ENCODE results near the gene CCDC28B.

CCDC28B gene

GRCh38 chr1:32195531-32195930 lies 4.9 kb upstream of the CCDC28B start:
- no peak for DNase-seq

DNA sequence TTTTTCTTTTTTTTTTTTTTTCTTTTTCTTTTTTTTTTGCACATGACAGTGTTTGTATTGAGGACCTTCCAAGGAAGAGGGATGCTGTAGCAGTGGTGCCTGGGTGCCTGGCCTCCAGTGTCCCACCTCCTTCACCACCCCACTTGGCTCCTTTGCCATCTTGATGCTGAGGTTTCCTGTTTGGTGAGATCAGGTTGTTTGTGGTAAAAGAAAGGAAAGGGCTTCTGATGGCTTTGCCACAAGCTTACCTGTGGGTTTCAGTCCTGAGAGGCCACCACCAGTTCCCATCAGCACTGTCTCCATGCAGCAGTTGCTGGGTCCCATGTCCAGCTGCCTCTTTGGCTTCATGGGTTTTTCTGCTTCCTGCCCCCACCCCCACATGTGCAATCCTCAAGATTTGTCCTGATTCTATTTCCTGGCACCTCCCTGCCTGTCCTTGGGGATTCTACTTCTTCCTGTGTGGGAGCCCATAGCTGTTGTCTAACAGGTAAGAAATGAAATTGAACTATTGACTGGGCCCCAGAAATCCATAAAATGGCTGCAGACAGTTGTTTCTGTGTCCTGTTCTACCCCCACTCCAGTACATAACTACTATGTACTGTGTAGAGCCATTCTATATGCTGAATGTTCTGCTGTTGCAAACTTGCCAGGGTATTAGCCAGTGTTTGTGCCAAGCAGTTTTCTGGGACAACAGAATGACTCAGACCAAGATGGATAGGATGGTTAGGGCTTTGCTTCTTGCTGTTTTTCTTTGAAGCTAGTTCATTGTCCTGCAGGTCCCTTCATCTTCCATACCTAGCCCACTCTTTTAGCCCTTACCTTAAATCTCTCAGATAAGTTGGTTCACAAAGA lies 4.2 kb upstream of the CCDC28B start:
- DNase-seq, result no peak

DNA sequence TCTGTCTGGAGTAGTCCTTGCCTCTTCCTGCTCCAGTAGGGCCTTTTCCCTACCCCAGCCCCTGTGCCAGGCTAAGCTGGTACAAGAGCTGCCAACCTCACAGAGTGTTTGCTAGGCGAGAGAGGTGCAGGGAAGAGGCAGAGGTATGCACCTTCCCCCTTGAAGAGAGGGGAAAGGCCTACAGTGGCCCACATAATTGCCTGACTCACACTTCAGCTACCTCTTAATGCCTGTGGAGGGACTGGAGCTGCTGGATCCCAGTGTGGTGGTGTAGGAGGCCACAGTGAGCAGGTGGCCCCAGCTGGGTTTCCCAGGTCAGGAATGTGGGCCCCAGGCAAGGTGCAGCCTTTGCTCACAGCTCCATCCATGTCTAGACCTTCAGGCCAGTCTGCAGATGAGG lies 3.3 kb upstream of the CCDC28B start:
- DNase-seq, result no peak

DNA sequence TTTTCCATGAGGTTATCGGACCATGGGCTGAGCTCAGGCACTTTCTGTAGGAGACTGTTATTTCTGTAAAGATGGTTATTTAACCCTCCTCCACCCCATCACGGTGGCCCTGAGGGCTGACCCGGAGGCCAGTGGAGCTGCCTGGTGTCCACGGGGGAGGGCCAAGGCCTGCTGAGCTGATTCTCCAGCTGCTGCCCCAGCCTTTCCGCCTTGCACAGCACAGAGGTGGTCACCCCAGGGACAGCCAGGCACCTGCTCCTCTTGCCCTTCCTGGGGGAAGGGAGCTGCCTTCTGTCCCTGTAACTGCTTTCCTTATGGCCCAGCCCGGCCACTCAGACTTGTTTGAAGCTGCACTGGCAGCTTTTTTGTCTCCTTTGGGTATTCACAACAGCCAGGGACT lies 2.6 kb upstream of the CCDC28B start:
- no peak for DNase-seq

- no peak for DNase-seq
Observed at GRCh38 chr1:32198237-32199042, 2.0 kb upstream of the CCDC28B start.

DNA sequence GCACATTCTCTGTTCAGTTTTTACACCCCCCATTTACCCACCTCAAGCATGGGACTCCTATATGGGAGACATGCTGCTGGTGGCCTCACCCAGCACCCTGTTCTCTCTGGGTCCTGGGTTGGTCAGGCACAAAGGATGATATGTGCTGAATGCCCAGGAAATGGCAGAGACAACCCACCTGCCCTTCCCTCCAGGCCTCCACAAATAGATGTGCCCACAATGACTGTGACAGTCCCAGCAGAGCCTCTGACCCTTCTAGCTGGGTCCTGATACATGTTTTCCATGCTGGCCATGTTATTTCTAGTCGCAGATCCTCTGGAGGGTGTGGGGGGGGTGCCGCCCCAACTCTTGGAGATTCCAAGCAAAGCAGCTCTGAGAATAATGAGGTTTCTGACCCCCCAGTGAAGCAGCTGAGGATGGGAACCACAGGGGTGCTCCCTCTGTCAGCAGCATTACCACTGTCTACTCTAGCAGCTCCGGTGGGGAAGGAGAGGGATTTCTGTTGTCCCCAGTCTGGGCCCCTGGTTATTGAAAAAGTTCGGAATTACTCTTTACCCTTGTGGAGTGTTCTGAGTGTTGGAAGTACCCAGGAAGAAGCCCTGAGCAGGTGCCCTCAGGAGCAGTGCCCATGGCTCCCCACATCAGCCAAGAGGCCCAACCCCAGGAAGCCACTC lies 1.2 kb upstream of the CCDC28B start:
- no peak for DNase-seq

DNA sequence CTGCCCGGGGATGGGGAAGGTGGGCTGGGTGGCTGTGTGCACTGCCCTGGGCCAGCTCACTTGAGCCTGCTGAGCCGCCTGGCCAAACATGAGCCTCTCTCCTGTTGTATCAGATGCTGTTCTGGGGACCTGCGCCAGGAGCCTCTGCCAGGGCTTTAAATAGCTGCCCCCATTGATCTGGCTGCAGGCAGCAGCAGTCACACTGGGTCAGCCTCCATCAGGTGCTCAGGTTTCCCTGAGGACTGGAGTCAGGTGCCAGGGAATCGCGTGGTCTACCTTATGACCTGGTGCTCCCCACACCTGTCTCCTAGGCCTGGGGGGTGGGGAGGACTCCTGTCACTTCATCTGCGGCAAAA lies 700 bp upstream of the CCDC28B start:
- DNase-seq, result peak; percentile 38

DNA sequence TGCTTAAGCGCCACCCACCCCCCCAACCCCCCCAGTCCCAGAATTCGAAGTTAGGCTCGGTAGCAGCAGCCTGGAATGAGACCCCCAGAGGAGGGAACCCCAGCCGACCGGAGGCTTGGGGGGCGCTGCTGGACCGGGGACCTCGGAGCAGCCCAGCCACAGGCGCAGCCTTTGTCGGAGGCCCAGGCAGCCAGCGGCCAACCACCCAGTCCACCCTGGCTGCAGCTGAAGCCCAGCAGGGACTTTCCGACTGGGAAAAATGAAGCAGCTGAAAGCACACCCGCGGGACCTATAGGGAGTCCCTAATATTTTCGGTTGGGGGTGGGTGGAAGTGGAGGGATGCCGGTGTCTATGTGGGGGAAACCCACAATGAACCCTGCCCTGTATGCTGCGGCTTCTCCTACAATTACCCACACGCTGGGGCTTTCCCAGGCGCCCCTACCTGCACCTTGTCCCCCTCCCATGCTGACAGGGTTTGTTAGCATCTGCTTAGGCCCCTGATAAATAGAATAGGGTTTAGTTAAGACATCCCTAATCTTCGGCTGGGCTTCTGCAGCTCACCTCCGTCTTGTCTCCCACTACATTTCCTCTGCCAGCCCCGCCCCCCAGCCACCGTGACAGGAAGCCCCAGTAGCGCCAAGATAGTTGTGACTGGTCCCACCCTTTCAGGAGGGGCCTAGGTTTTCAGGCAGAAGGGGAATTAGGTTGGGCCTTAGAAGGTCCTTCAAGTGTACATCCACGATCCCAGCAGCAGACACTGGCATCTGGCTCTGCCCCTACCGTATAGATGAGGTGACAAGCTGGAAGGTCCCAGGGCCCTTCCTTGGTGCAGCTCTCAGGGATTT lies 838 bp downstream of the CCDC28B start:
- DNase-seq, result peak; percentile 21

DNA sequence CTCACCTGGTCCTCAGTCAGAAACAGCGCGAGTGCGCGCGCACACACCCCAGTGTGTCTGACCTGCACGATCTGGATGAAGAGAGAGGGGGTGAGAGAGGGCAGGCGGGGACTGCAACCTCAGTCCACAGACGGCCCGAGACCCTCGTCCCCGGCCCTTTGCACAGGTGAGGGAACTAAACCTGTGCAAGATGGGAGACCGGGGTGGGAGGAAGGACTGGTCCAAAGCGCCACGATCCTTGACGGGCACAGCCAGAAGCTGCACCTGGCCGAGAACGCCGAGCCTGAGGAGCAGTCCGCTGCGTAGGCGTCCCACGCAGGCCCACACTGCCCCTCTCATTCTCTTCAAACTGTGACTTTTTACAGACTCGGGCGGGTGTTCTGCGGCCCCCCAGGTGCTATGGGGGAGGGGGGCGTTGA lies 4.6 kb downstream of the CCDC28B start:
- DNase-seq, result no peak

GRCh38 chr1:32205401-32206370 lies 5.3 kb downstream of the CCDC28B start, which contains the start of gene IQCC:
TSS of gene IQCC (plus strand) at chr1:32205671. CDS start at chr1:32205682, 11 bp downstream.
- DNase-seq, result peak; percentile 95

DNA sequence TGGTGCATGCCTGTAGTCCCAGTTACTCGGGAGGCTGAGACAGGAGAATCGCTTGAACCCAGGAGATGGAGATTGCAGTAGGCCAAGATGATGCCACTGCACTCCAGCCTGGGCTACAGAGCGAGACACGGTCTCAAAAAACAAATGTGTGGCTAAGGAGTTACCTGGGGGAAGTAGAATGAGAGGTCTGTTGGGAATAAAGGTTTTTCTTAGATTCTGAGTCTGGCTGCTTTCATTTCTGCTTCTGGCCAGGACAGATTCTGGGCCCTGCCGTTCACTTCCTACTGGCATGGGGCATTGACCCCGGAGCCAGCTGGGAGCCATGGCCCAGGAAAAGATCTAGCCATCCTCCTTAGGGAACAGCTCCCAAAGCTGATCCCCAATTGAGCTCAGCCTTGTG lies 8.1 kb downstream of the CCDC28B start:
- no peak for DNase-seq

DNA sequence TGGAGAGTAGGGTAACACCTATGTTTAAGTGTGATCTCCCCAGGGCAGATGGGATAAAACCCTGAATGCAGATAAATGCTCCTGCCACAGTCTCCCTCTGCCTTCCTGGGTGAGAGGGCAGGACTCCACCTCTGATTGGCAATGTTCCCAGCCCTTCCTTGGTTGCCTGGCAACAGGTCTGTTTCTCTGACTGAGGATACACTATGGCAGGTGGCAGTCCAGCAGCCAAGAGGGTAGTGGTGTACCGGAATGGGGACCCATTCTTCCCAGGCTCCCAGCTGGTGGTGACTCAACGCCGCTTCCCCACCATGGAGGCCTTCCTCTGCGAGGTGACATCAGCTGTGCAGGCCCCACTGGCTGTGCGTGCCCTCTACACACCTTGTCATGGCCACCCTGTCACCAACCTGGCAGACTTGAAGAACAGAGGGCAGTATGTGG lies 8.5 kb downstream of the CCDC28B start, which contains the start of gene DCDC2B:
Gene DCDC2B (plus strand): TSS at position 199 of the 438 bp plus-strand sequence. CDS start 5 bp downstream, at position 204.
- peak; percentile 99 for DNase-seq

DNA sequence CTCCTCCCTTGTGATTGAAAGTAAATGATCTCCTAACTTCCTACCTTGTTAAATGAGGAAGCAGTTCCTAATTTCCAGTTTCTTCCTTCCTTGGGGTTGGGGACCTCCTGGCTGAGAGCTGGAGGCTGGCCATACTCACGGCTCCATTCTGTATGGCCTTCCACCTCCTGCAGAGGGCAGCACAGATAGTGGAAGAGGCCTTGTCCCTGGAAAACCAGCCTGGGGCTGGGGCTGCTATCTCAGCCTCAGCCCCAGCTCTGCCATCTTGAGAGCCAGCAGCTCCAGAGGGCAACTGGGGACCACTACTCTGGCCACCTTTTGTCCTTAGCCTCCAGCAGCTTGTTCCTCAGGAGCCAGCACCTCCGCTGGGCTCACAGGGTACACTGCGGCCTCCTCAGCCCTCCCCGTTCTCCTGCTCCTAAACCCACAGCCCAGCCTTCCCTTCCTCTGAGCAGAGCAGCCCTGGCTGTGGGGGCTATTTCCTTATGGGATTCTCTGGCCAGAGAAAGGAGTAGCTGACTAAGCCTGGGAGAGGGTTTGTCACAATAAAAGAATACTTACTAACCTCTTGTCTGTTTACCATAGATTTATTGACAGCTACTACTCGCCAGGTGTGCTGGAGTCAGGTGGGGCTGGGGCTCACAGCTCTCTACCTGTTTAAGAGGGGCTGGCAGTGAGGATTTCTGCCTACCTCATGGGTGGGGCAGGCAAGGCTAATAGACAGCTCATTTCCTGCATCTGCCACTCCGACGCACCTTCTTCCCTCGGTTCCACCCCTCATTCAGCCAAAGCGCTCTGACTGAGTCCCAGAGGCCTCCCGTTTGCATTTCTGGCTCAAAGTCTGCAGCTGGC lies 15.5 kb downstream of the CCDC28B start:
- DNase-seq, result peak; percentile 95

GRCh38 chr1:32216566-32216965 lies 16.2 kb downstream of the CCDC28B start:
- DNase-seq, result no peak

DNA sequence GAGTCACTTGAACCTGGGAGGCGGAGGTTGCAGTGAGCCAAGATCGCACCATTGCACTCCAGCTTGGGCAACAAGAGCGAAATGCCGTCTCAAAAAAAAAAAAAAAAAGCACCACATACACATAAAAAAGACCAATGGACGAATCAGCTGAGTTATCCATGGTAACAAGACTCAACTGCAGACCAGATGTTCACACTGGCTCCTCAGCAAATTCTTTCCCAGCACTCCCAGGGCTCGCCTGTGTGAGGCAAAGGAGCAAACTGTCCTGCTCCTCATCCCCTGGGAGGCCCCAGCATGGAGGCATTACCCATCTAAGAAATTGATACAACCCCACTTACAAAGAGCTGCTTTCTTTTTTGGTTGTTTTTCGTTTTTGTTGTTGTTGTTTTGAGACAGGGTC lies 18.6 kb downstream of the CCDC28B start:
- no peak for DNase-seq

GRCh38 chr1:32220746-32221580 lies 20.6 kb downstream of the CCDC28B start:
- DNase-seq, result no peak

DNA sequence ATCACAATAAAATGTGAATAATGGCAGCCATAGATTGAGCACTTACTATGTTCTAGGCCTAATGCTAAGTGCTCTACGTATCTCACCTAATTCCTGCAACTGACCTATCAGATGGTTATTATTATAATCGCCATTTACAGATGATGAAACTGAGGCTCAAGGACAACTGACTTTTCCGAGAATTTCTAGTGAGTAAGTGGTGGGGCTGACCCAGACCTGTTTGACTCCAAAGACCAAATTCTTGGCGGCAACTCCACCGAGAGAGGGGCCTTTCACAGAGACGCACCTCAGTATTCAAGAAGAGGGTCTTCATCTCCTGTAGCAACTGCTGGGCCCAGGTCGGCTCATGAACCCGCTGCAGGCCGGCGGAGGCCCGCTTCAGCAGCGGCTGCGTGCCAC lies 21.2 kb downstream of the CCDC28B start:
- no peak for DNase-seq

DNA sequence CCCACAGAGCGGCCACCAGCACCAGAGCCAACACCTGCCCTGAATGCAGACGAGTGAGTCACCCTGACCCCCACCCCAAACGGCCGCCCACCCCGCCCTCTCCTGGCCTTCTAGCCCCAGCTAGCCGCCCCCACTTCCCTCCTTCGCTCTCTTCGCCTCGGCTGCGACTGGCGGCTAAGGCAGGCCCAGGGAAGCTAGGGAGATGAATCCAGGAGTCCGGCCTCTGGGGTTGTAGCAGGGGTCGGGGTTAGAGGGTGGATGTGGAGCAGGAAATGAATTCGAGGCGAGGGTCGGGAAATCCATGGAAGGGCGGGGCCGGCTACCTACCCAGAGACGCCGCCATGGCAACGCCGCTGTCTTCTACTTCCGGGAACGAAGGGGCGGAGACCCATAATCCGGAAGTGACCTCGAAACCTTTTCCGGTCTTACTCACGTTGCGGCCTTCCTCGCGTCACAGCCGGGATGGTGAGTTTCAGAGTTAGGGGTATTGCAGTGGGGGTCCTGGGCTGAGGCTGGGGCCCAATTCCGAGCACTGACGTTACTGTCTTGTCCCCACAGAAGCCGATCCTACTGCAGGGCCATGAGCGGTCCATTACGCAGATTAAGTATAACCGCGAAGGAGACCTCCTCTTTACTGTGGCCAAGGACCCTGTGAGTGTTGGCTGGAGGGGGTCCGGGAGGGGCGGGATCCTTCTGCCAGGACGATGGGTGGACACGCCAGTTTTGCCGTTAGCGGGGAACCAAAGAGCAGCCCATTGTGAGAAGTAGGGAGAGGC lies 21.8 kb downstream of the CCDC28B start, which contains the start of the genes EIF3I and TMEM234:
Gene EIF3I (plus strand): TSS at position 428 of the 776 bp plus-strand sequence. CDS start 35 bp downstream, at position 463.
Gene TMEM234 (minus strand): TSS at position 374 of the 776 bp plus-strand sequence. CDS start 31 bp downstream, at position 343.
- peak; percentile 94 for DNase-seq
